IMR-90 (cell line): ENCODE data around the gene DDHD1. TPM values are rescaled to one million over a fixed set of nuclear protein-coding genes. Genes with fewer than 3 reads are reported as not detected.

ENCODE experiments used
- ATAC-seq: fragments of 200-7000 bp; cut with Tn5 transposase; 2 replicates; pipeline ENCODE4 v1.9.1; 2020; ENCODE audit warnings: low read depth, mild to moderate bottlenecking, moderate library complexity
- BruUV-seq: library from RNA; stranded (reverse); fragments of 400-500 nt; replicated peaks from 2 replicates; lab custom pipeline; 2021; lab: Mats Ljungman, UMichigan
- CTCF ChIA-PET: fragments of 300-600 bp; formaldehyde crosslinking; extraction: SDS; loops from one replicate; lab custom pipeline; 2021; ENCODE audit warnings: antibody characterized with exemption; lab: Yijun Ruan, JAX
- POLR2A ChIA-PET: fragments of 300-600 bp; sonication (Branson Sonifier 250); formaldehyde crosslinking; loops from one replicate; lab custom pipeline; 2022; ENCODE audit warnings: antibody characterized with exemption; ENCODE audit not compliant: unreplicated experiment; lab: Charles Lee
- DNase-seq: peaks from one replicate; pipeline ENCODE4 v3.0.0; 2013
- H2AFZ ChIP-seq: replicated peaks from 2 replicates; pipeline ENCODE3; 2013; ENCODE audit warnings: low read length, mild to moderate bottlenecking; ENCODE audit not compliant: poor library complexity
- H2AK5ac ChIP-seq: 2 replicates; pipeline ENCODE4 v1.6.1; 2013; ENCODE audit warnings: low read depth, low read length, inconsistent platforms
- H2AK9ac ChIP-seq: replicated peaks from 2 replicates; pipeline ENCODE3; 2013; ENCODE audit warnings: mild to moderate bottlenecking, low read depth, low read length, moderate library complexity; ENCODE audit not compliant: poor library complexity
- H2BK120ac ChIP-seq: 2 replicates; pipeline ENCODE4 v1.6.1; 2013; ENCODE audit warnings: low read depth, low read length, inconsistent platforms
- H2BK15ac ChIP-seq: 3 replicates; pipeline ENCODE4 v1.6.1; 2013; ENCODE audit warnings: low read depth, low read length, inconsistent platforms
- H2BK20ac ChIP-seq: 2 replicates; pipeline ENCODE4 v1.6.1; 2013; ENCODE audit warnings: low read depth, mild to moderate bottlenecking, inconsistent platforms, low read length, moderate library complexity
- H2BK5ac ChIP-seq: 2 replicates; pipeline ENCODE4 v1.6.1; 2013; ENCODE audit warnings: mild to moderate bottlenecking, low read depth, low read length, inconsistent platforms; ENCODE audit not compliant: poor library complexity, severe bottlenecking
- H3K14ac ChIP-seq: replicated peaks from 2 replicates; pipeline ENCODE4 v1.6.1; 2013; ENCODE audit warnings: low read depth, low read length, inconsistent platforms
- H3K18ac ChIP-seq: 2 replicates; pipeline ENCODE4 v1.6.1; 2013; ENCODE audit warnings: low read depth, low read length, control low read depth
- H3K23ac ChIP-seq: 2 replicates; pipeline ENCODE4 v1.6.1; 2013; ENCODE audit warnings: low read depth, low read length, inconsistent platforms
- H3K27ac ChIP-seq: 2 replicates; pipeline ENCODE4 v1.5.1; 2013; ENCODE audit warnings: mild to moderate bottlenecking, control low read depth, low read length; ENCODE audit not compliant: insufficient read depth
- H3K27me3 ChIP-seq: 2 replicates; pipeline ENCODE4 v1.6.1; 2013; ENCODE audit warnings: low read length; ENCODE audit not compliant: control insufficient read depth, insufficient read depth
- H3K36me3 ChIP-seq: 2 replicates; pipeline ENCODE4 v1.6.1; 2013; ENCODE audit warnings: low read length, mixed read lengths; ENCODE audit not compliant: control insufficient read depth, insufficient read depth
- H3K4ac ChIP-seq: 2 replicates; pipeline ENCODE4 v1.6.1; 2013; ENCODE audit warnings: low read depth, low read length, inconsistent platforms
- H3K4me1 ChIP-seq: 2 replicates; pipeline ENCODE4 v1.6.1; 2013; ENCODE audit warnings: low read length, mixed read lengths; ENCODE audit not compliant: control insufficient read depth, insufficient read depth
- H3K4me2 ChIP-seq: 2 replicates; pipeline ENCODE4 v1.6.1; 2013; ENCODE audit warnings: low read depth, mild to moderate bottlenecking, control low read depth, low read length, moderate library complexity
- H3K4me3 ChIP-seq: 2 replicates; pipeline ENCODE4 v1.5.1; 2013; ENCODE audit warnings: low read depth, mild to moderate bottlenecking, control low read depth, low read length, moderate library complexity; ENCODE audit not compliant: insufficient read depth
- H3K56ac ChIP-seq: 2 replicates; pipeline ENCODE4 v1.6.1; 2013; ENCODE audit warnings: low read length, inconsistent platforms; ENCODE audit not compliant: insufficient read depth; ENCODE audit errors: extremely low read depth
- H3K79me1 ChIP-seq, 2 experiments: 2 replicates each; pipeline ENCODE4 v1.6.1; 2013; ENCODE audit warnings: low read length in 2 of 2, inconsistent platforms in 1 of 2, low read depth in 1 of 2
- H3K9ac ChIP-seq: 2 replicates; pipeline ENCODE4 v1.6.1; 2013; ENCODE audit warnings: low read depth, low read length, control low read depth
- H3K9me1 ChIP-seq: 2 replicates; pipeline ENCODE4 v1.6.1; 2013; ENCODE audit warnings: low read length, inconsistent platforms; ENCODE audit not compliant: insufficient read depth
- H3K9me3 ChIP-seq: 2 replicates; pipeline ENCODE4 v1.6.1; 2013; ENCODE audit warnings: low read length; ENCODE audit not compliant: control insufficient read depth, insufficient read depth
- H4K20me1 ChIP-seq: 2 replicates; pipeline ENCODE4 v1.6.1; 2013; ENCODE audit warnings: low read length, inconsistent platforms; ENCODE audit not compliant: insufficient read depth
- H4K5ac ChIP-seq: 2 replicates; pipeline ENCODE4 v1.6.1; 2013; ENCODE audit warnings: mild to moderate bottlenecking, low read depth, low read length, control low read depth
- H4K8ac ChIP-seq, 2 experiments: 2 replicates each; pipeline ENCODE4 v1.6.1; 2013; ENCODE audit warnings: low read depth in 2 of 2, low read length in 2 of 2, control low read depth in 1 of 2, inconsistent platforms in 1 of 2
- H4K91ac ChIP-seq: 2 replicates; pipeline ENCODE4 v1.6.1; 2013; ENCODE audit warnings: low read depth, low read length, inconsistent platforms; ENCODE audit not compliant: insufficient read depth
- CEBPB ChIP-seq: IDR thresholded peaks from 2 replicates; pipeline ENCODE4 v1.6.1; 2012; ENCODE audit warnings: low read depth, low read length, improper control_type of control experiment
- CHD1 ChIP-seq: IDR thresholded peaks from 2 replicates; pipeline ENCODE4 v1.6.1; 2012; ENCODE audit warnings: low read depth, low read length, improper control_type of control experiment
- FOS ChIP-seq: fragments of 150-350 bp; IDR thresholded peaks from 2 replicates; pipeline ENCODE4 v1.6.1; 2016; ENCODE audit warnings: low read depth, low read length
- MAFK ChIP-seq: IDR thresholded peaks from 2 replicates; pipeline ENCODE4 v1.6.1; 2012; ENCODE audit warnings: low read depth, low read length, improper control_type of control experiment
- MAZ ChIP-seq: IDR thresholded peaks from 2 replicates; pipeline ENCODE4 v1.6.1; 2012; ENCODE audit warnings: low read depth, mild to moderate bottlenecking, low read length, improper control_type of control experiment, moderate library complexity, borderline replicate concordance
- MXI1 ChIP-seq: IDR thresholded peaks from 2 replicates; pipeline ENCODE4 v1.6.1; 2012; ENCODE audit warnings: low read depth, mild to moderate bottlenecking, low read length, moderate library complexity, borderline replicate concordance
- NFE2L2 ChIP-seq: fragments of 150-350 bp; IDR thresholded peaks from 2 replicates; pipeline ENCODE4 v1.6.1; 2016; ENCODE audit warnings: low read depth, mild to moderate bottlenecking, low read length
- POLR2A ChIP-seq: IDR thresholded peaks from 2 replicates; pipeline ENCODE4 v1.6.1; 2012; ENCODE audit warnings: mild to moderate bottlenecking, low read depth, low read length
- RAD21 ChIP-seq: IDR thresholded peaks from 2 replicates; pipeline ENCODE4 v1.6.1; 2012; ENCODE audit warnings: low read length, improper control_type of control experiment
- RCOR1 ChIP-seq: IDR thresholded peaks from 2 replicates; pipeline ENCODE4 v1.6.1; 2012; ENCODE audit warnings: mild to moderate bottlenecking, low read length, improper control_type of control experiment; ENCODE audit not compliant: insufficient replicate concordance
- RFX5 ChIP-seq: IDR thresholded peaks from 2 replicates; pipeline ENCODE4 v1.8.0; 2012; ENCODE audit warnings: low read depth, mild to moderate bottlenecking, low read length, moderate library complexity
- SMC3 ChIP-seq: fragments of 150-350 bp; IDR thresholded peaks from 2 replicates; pipeline ENCODE4 v1.6.1; 2016; ENCODE audit warnings: low read depth, mild to moderate bottlenecking, antibody characterized with exemption, low read length, moderate library complexity
- USF2 ChIP-seq: fragments of 150-350 bp; IDR thresholded peaks from 2 replicates; pipeline ENCODE4 v1.6.1; 2017; ENCODE audit warnings: mild to moderate bottlenecking, antibody characterized with exemption, low read length, low read depth
- WGBS, 2 experiments: methylation state at CpG; one replicate each; pipeline versions ENCODE4 v1.1.5 to v1.1.7; 2013; ENCODE audit warnings: missing lambda C conversion rate in 2 of 2; ENCODE audit not compliant: insufficient read length in 1 of 2; ENCODE audit errors: extremely low coverage in 2 of 2; 5-methylcytosine and 5-hydroxymethylcytosine counted together
- dilution Hi-C: fragments of 300-500 bp; cut with HindIII; formaldehyde crosslinking; loops from one replicate; pipeline ENCODE4 v1.14.3; 2018; ENCODE audit warnings: low sequenced_read_pairs; ENCODE audit not compliant: unreplicated experiment
- in situ Hi-C: fragments of 300-500 bp; cut with MboI; formaldehyde crosslinking; loops from 3 replicates; pipeline ENCODE4 v1.14.3; 2019; ENCODE audit warnings: low sequenced_read_pairs, inconsistent platforms, mixed read lengths
- intact Hi-C: fragments of 100-400 bp; cut with micrococcal nuclease; formaldehyde crosslinking; loops from 2 replicates; pipeline ENCODE4 v1.10.0; 2022
- polyA plus RNA-seq, 3 experiments: library from polyadenylated mRNA; depleted of rRNA; stranded (reverse); fragments of >200 nt; gene quantifications; 2 replicates each; pipeline ENCODE4 v1.2.3, GENCODE V29; 2012; ENCODE audit warnings: low replicate concordance in 1 of 3
- total RNA-seq: library from RNA; depleted of rRNA; stranded (reverse); fragments of >200 nt; gene quantifications from 2 replicates; pipeline ENCODE4 v1.2.3, GENCODE V29; 2012
- TF ChIP-seq, protein P1 (sequence below): fragments of 150-350 bp; IDR thresholded peaks from 2 replicates; pipeline ENCODE4 v1.6.1; 2016; ENCODE audit warnings: low read depth, mild to moderate bottlenecking, low read length, moderate library complexity, borderline replicate concordance
- TF ChIP-seq, protein P2 (sequence below): conservative IDR thresholded peaks from 2 replicates; pipeline ENCODE4 v1.5.1; 2012; ENCODE audit warnings: mild to moderate bottlenecking, low read depth, low read length, improper control_type of control experiment

The DDHD1 gene
- total and polyA plus RNA-seq, 2 of the 4 experiments (the other 2 are of a cell fraction): 4.5 to 9.0 TPM

- Histone ChIP-seq H3K4me1 (peaks cover 7% of the 10 kb centered on the region), H2BK120ac (peak overlapping the region; percentile 78), H3K9ac (no peak overlapping the region), H3K27me3 (no peaks in the 10 kb centered on the region), H2BK15ac (peak overlapping the region; percentile 89; the same call in 2 of the 3 replicates), H3K14ac (0 out of 2 replicates have a peak overlapping the region, but pooled peaks have one; percentile 62), H3K4me2 (peak overlapping the region; percentile 65), H2AK5ac (peak overlapping the region; percentile 69), H3K36me3 (no peaks in the 10 kb centered on the region), H3K9me3 (no peaks in the 10 kb centered on the region), H4K5ac (peak overlapping the region; percentile 54), H2AFZ (peak overlapping the region; percentile 86), H3K23ac (peak overlapping the region; percentile 82), H4K91ac (peak overlapping the region; percentile 85), H2BK20ac (peak overlapping the region; percentile 74), H4K20me1 (no peaks in the 10 kb centered on the region), H3K79me1 (no peaks in the 10 kb centered on the region), H3K27ac (peak overlapping the region; percentile 73), H2AK9ac (peak overlapping the region; percentile 80), H3K9me1 (peaks cover 5% of the 10 kb centered on the region; the same call in 1 of the 2 replicates), H3K56ac (no peak overlapping the region; the same call in 1 of the 2 replicates), H3K4ac (peak overlapping the region; percentile 71), H3K4me3 (no peak overlapping the region), H3K18ac (peak overlapping the region; percentile 75), H4K8ac (peak overlapping the region; percentile 34 to 88; a peak in 3 of 4 replicates), H2BK5ac (peak overlapping the region; percentile 85)
- intact Hi-C loops: loop anchor here (2.0 kb wide), 2 partner anchors 34 to 60 kb away; partner anchors contain the start of gene FERMT2
- in situ Hi-C loops: no loop called here
- ATAC-seq (peak; percentile 93), DNase-seq (peak; percentile 99)
- no TSS peak for BruUV-seq
- ChIA-PET POLR2A (no interaction called here), CTCF (interaction anchor here (0.5 to 1.5 kb wide), 3 partner anchors 9 to 383 kb away, joined by 3 to 6 read pairs (median 3); no protein-coding TSS in a partner anchor)
- WGBS, 2 experiments: 0% methylated on average over 1 of the region's 7 CpGs; no CpG with 5 or more reads in 1 of the 2 experiments
- dilution Hi-C loops: no loop called here
- TF ChIP-seq USF2 (no peak), FOS (peak; percentile 94), MXI1 (peak; percentile 47; the same call in 1 of the 2 replicates), SMC3 (peak; percentile 26; the same call in 1 of the 2 replicates), RAD21 (no peak), MAFK (no peak), POLR2A (no peak), CEBPB (peak; percentile 59; the same call in 1 of the 2 replicates), CHD1 (no peak), RFX5 (no peak), RCOR1 (no peak), NFE2L2 (no peak), MAZ (0 out of 2 replicates have a peak, but pooled peaks have one; percentile 15)
- TF ChIP-seq, protein P1, sequence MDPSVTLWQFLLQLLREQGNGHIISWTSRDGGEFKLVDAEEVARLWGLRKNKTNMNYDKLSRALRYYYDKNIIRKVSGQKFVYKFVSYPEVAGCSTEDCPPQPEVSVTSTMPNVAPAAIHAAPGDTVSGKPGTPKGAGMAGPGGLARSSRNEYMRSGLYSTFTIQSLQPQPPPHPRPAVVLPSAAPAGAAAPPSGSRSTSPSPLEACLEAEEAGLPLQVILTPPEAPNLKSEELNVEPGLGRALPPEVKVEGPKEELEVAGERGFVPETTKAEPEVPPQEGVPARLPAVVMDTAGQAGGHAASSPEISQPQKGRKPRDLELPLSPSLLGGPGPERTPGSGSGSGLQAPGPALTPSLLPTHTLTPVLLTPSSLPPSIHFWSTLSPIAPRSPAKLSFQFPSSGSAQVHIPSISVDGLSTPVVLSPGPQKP: no peak
- TF ChIP-seq, protein P2, sequence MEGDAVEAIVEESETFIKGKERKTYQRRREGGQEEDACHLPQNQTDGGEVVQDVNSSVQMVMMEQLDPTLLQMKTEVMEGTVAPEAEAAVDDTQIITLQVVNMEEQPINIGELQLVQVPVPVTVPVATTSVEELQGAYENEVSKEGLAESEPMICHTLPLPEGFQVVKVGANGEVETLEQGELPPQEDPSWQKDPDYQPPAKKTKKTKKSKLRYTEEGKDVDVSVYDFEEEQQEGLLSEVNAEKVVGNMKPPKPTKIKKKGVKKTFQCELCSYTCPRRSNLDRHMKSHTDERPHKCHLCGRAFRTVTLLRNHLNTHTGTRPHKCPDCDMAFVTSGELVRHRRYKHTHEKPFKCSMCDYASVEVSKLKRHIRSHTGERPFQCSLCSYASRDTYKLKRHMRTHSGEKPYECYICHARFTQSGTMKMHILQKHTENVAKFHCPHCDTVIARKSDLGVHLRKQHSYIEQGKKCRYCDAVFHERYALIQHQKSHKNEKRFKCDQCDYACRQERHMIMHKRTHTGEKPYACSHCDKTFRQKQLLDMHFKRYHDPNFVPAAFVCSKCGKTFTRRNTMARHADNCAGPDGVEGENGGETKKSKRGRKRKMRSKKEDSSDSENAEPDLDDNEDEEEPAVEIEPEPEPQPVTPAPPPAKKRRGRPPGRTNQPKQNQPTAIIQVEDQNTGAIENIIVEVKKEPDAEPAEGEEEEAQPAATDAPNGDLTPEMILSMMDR: no peak
These were observed 142.1 kb downstream of the DDHD1 start for GRCh38 chr14:53011053-53011462.
